Duodenal mucosa (tissue), 2 donors: ENCODE measurements around the gene NPAS1.
A peak's percentile ranks its signal among the peaks of the same experiment; 100 is the strongest.
"Not testable (repeated sequence)": the region's sequence is repeated elsewhere in the genome, so short reads cannot be mapped to it uniquely, and the experiment has no call there.

ENCODE experiments used
- H3K27ac ChIP-seq: one replicate; pipeline ENCODE4 v1.7.0; 2013; ENCODE audit warnings: low read depth, low read length
- H3K27me3 ChIP-seq, 2 donors: one replicate each; pipeline ENCODE4 v1.7.0; 2013; ENCODE audit warnings: low read length in 2 of 2, control low read depth in 1 of 2; ENCODE audit not compliant: insufficient read depth in 2 of 2, control insufficient read depth in 1 of 2
- H3K36me3 ChIP-seq, 2 donors: one replicate each; pipeline ENCODE4 v1.7.0; 2013; ENCODE audit warnings: low read length in 2 of 2, control low read depth in 1 of 2; ENCODE audit not compliant: insufficient read depth in 2 of 2, control insufficient read depth in 1 of 2
- H3K4me1 ChIP-seq, 2 donors: one replicate each; pipeline ENCODE4 v1.7.0; 2013; ENCODE audit warnings: low read length in 2 of 2, control low read depth in 1 of 2; ENCODE audit not compliant: insufficient read depth in 2 of 2, control insufficient read depth in 1 of 2
- H3K4me3 ChIP-seq, 2 donors: one replicate each; pipeline ENCODE4 v1.7.0; 2013; ENCODE audit warnings: low read length in 2 of 2, low read depth in 1 of 2
- H3K9ac ChIP-seq, 2 donors: one replicate each; pipeline ENCODE4 v1.7.0; 2013; ENCODE audit warnings: low read length in 2 of 2, low read depth in 1 of 2
- H3K9me3 ChIP-seq, 2 donors: one replicate each; pipeline ENCODE4 v1.7.0; 2013; ENCODE audit warnings: low read length in 2 of 2, control low read depth in 1 of 2; ENCODE audit not compliant: control insufficient read depth in 1 of 2

The NPAS1 gene

GRCh38 chr19:47045867-47046470 is 26.3 kb downstream of the NPAS1 start:
- Histone ChIP-seq H3K9me3 (no peaks in the 10 kb centered on the region), H3K27ac (no peak overlapping the region), H3K27me3 (no peaks in the 10 kb centered on the region), H3K36me3 (peaks cover 0 to 4% of the 10 kb centered on the region in 2 donors), H3K9ac (no peak overlapping the region), H3K4me3 (no peak overlapping the region), H3K4me1 (peaks cover 0 to 4% of the 10 kb centered on the region in 2 donors)

GRCh38 chr19:47047272-47047762 is 27.7 kb downstream of the NPAS1 start:
- no peak overlapping the region for H3K27ac ChIP-seq
- peak overlapping the region; percentile 75 to 87 for H3K4me3 ChIP-seq
- no peak overlapping the region for H3K9ac ChIP-seq
- no peaks in the 10 kb centered on the region for H3K27me3 ChIP-seq
- peaks cover 0 to 4% of the 10 kb centered on the region in 2 donors for H3K4me1 ChIP-seq
- H3K9me3 ChIP-seq, result no peaks in the 10 kb centered on the region
- H3K36me3 ChIP-seq, result peaks cover 0 to 4% of the 10 kb centered on the region in 2 donors

- no peaks in the 10 kb centered on the region for H3K27me3 ChIP-seq
- H3K4me3 ChIP-seq, result peak overlapping the region; percentile 75 to 87
- H3K9ac ChIP-seq, result peak overlapping the region; percentile 47 to 49
- H3K9me3 ChIP-seq, result no peaks in the 10 kb centered on the region
- H3K4me1 ChIP-seq, result peaks cover 0 to 4% of the 10 kb centered on the region in 2 donors
- H3K27ac ChIP-seq, result no peak overlapping the region
- no peaks in the 10 kb centered on the region for H3K36me3 ChIP-seq
These were observed 28.2 kb downstream of the NPAS1 start for GRCh38 chr19:47047763-47048405.

GRCh38 chr19:47049307-47049700 is 29.7 kb downstream of the NPAS1 start:
- Histone ChIP-seq H3K9ac (no peak overlapping the region), H3K27me3 (no peaks in the 10 kb centered on the region), H3K4me3 (no peak overlapping the region), H3K9me3 (no peaks in the 10 kb centered on the region), H3K36me3 (no peaks in the 10 kb centered on the region), H3K4me1 (peaks cover 0 to 4% of the 10 kb centered on the region in 2 donors), H3K27ac (no peak overlapping the region)

- H3K9me3 ChIP-seq, H3K9ac ChIP-seq, H3K27ac ChIP-seq: not testable (repeated sequence)
These were observed 30.9 kb downstream of the NPAS1 start for GRCh38 chr19:47050562-47050961.

GRCh38 chr19:47056411-47056810 is 36.8 kb downstream of the NPAS1 start:
- H3K36me3 ChIP-seq, result no peaks in the 10 kb centered on the region
- no peak overlapping the region for H3K9ac ChIP-seq
- H3K27ac ChIP-seq, result no peak overlapping the region
- no peak overlapping the region for H3K4me3 ChIP-seq
- H3K27me3 ChIP-seq, result no peaks in the 10 kb centered on the region
- H3K4me1 ChIP-seq, result peaks cover 0 to 4% of the 10 kb centered on the region in 2 donors
- H3K9me3 ChIP-seq, result no peaks in the 10 kb centered on the region

More at GRCh38 chr19:47050562-47050961, 30.9 kb downstream of the NPAS1 start:
- not testable (repeated sequence) for H3K4me3 ChIP-seq, H3K27me3 ChIP-seq, H3K36me3 ChIP-seq, H3K4me1 ChIP-seq

GRCh38 chr19:47057328-47057727 is 37.7 kb downstream of the NPAS1 start:
- Histone ChIP-seq H3K4me1 (peaks cover 0 to 4% of the 10 kb centered on the region in 2 donors), H3K9me3 (no peaks in the 10 kb centered on the region), H3K36me3 (no peaks in the 10 kb centered on the region), H3K27me3 (no peaks in the 10 kb centered on the region), H3K27ac (no peak overlapping the region), H3K4me3 (no peak overlapping the region), H3K9ac (no peak overlapping the region)

GRCh38 chr19:47058621-47059022 is 39.0 kb downstream of the NPAS1 start:
- Histone ChIP-seq H3K27me3 (no peaks in the 10 kb centered on the region), H3K9me3 (no peaks in the 10 kb centered on the region), H3K4me1 (peaks cover 0 to 4% of the 10 kb centered on the region in 2 donors), H3K36me3 (no peaks in the 10 kb centered on the region), H3K9ac (no peak overlapping the region), H3K27ac (no peak overlapping the region), H3K4me3 (no peak overlapping the region)

- H3K27ac ChIP-seq, result no peak overlapping the region
- H3K4me3 ChIP-seq, result no peak overlapping the region
- no peaks in the 10 kb centered on the region for H3K9me3 ChIP-seq
- no peaks in the 10 kb centered on the region for H3K27me3 ChIP-seq
- H3K4me1 ChIP-seq, result peaks cover 0 to under 1% of the 10 kb centered on the region in 2 donors
- no peak overlapping the region for H3K9ac ChIP-seq
- peaks cover 17 to 37% of the 10 kb centered on the region in 2 donors for H3K36me3 ChIP-seq
These were observed 44.2 kb downstream of the NPAS1 start for GRCh38 chr19:47063874-47064273.

- H3K27ac ChIP-seq, result no peak overlapping the region
- no peak overlapping the region for H3K9ac ChIP-seq
- no peaks in the 10 kb centered on the region for H3K9me3 ChIP-seq
- H3K4me3 ChIP-seq, result no peak overlapping the region
- no peaks in the 10 kb centered on the region for H3K27me3 ChIP-seq
- H3K36me3 ChIP-seq, result peaks cover 20 to 51% of the 10 kb centered on the region in 2 donors
- no peaks in the 10 kb centered on the region for H3K4me1 ChIP-seq
These were observed 45.6 kb downstream of the NPAS1 start for GRCh38 chr19:47065242-47065641.
